A549 (cell line): ENCODE measurements around the gene ATP13A2.

ENCODE experiments used
- BHLHE40 ChIP-seq: IDR thresholded peaks from 2 replicates; pipeline ENCODE4 v1.6.1; 2012; ENCODE audit warnings: low read depth, low read length, inconsistent platforms
- EP300 ChIP-seq, 2 experiments: fragments of >200 bp; sonication (Bioruptor Twin); formaldehyde crosslinking; IDR thresholded peaks; 2 replicates in 1 of 2; 3 replicates in 1 of 2; pipeline ENCODE4 v1.6.1; 2016 to 2017
- KDM5A ChIP-seq: fragments of 200-600 bp; sonication (generic); IDR thresholded peaks from 2 replicates; pipeline ENCODE4 v1.6.1; 2016; ENCODE audit warnings: antibody characterized with exemption, mild to moderate bottlenecking
- POLR2A ChIP-seq: IDR thresholded peaks from 2 replicates; pipeline ENCODE4 v1.6.1; 2012; ENCODE audit warnings: mild to moderate bottlenecking, low read length
- RFX5 ChIP-seq: fragments of 450-650 bp; IDR thresholded peaks from 2 replicates; pipeline ENCODE4 v1.7.1; 2014; ENCODE audit warnings: antibody characterized with exemption, mild to moderate bottlenecking, moderate library complexity
- TF ChIP-seq, protein P1 (sequence below): fragments of >200 bp; sonication (Bioruptor Twin); formaldehyde crosslinking; IDR thresholded peaks from 3 replicates; pipeline ENCODE4 v1.5.1; 2016
- TF ChIP-seq, protein P2 (sequence below): IDR thresholded peaks from 2 replicates; pipeline ENCODE4 v1.6.1; 2012
- TF ChIP-seq, protein P3 (sequence below): fragments of 450-650 bp; IDR thresholded peaks from 2 replicates; pipeline ENCODE4 v1.6.1; 2014; ENCODE audit warnings: antibody characterized with exemption

DNA sequence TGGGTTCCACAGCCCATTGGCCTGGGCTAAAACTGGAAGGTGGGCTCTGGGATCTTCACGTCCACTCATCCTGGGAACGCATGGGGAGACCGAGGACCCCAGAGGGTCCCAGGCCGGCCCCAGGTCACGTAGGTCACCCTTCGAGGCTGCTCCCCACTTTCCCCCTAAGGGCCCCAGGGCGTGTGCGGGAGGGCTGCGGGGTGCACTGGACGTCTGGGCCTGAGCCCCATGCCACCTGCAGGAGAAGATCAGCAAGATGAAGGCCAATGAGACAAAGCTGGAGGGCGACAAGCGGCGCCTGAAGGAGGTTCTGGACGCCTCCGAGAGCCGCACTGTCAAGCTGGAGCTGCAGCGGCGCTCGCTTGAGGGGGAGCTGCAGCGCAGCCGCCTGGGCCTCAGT lies 43.8 kb downstream of the ATP13A2 start:
- TF ChIP-seq, protein P1, sequence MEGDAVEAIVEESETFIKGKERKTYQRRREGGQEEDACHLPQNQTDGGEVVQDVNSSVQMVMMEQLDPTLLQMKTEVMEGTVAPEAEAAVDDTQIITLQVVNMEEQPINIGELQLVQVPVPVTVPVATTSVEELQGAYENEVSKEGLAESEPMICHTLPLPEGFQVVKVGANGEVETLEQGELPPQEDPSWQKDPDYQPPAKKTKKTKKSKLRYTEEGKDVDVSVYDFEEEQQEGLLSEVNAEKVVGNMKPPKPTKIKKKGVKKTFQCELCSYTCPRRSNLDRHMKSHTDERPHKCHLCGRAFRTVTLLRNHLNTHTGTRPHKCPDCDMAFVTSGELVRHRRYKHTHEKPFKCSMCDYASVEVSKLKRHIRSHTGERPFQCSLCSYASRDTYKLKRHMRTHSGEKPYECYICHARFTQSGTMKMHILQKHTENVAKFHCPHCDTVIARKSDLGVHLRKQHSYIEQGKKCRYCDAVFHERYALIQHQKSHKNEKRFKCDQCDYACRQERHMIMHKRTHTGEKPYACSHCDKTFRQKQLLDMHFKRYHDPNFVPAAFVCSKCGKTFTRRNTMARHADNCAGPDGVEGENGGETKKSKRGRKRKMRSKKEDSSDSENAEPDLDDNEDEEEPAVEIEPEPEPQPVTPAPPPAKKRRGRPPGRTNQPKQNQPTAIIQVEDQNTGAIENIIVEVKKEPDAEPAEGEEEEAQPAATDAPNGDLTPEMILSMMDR = no peak
- TF ChIP-seq, protein P2, sequence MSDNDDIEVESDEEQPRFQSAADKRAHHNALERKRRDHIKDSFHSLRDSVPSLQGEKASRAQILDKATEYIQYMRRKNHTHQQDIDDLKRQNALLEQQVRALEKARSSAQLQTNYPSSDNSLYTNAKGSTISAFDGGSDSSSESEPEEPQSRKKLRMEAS = no peak
- TF ChIP-seq RFX5 = no peak
- TF ChIP-seq POLR2A = no peak
- TF ChIP-seq KDM5A = no peak
- no peak for TF ChIP-seq EP300 (IDR thresholded peaks at IDR 0.05)
- TF ChIP-seq, protein P3, sequence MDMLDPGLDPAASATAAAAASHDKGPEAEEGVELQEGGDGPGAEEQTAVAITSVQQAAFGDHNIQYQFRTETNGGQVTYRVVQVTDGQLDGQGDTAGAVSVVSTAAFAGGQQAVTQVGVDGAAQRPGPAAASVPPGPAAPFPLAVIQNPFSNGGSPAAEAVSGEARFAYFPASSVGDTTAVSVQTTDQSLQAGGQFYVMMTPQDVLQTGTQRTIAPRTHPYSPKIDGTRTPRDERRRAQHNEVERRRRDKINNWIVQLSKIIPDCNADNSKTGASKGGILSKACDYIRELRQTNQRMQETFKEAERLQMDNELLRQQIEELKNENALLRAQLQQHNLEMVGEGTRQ = no peak
- TF ChIP-seq BHLHE40 = no peak
